HG02884 (cell line): ENCODE measurements around the gene POU2AF1.

Experiments used
- ATAC-seq: cut with Tn5 transposase; IDR thresholded peaks from one replicate; pipeline ENCODE4 v1.9.1; 2021; ENCODE audit warnings: mild to moderate bottlenecking, moderate library complexity; ENCODE audit not compliant: unreplicated experiment

Gene POU2AF1

GRCh38 chr11:111378861-111379601, at the start of gene POU2AF1:
Gene POU2AF1 (minus strand): TSS chr11:111379275. CDS start chr11:111379177, 98 bp downstream.
- peak; percentile 41 for ATAC-seq

- no peak for ATAC-seq
These were observed 49.2 kb upstream of the POU2AF1 start for GRCh38 chr11:111428113-111428876.

GRCh38 chr11:111427471-111427912, 48.4 kb upstream of the POU2AF1 start:
- ATAC-seq: no peak

GRCh38 chr11:111426617-111427016, 47.5 kb upstream of the POU2AF1 start:
- no peak for ATAC-seq

GRCh38 chr11:111423250-111423615, 44.2 kb upstream of the POU2AF1 start:
- no peak for ATAC-seq

- peak; percentile 75 for ATAC-seq
These were observed 43.6 kb upstream of the POU2AF1 start for GRCh38 chr11:111422494-111423249.

GRCh38 chr11:111421251-111421650, 42.2 kb upstream of the POU2AF1 start:
- no peak for ATAC-seq

- no peak for ATAC-seq
These were observed 40.7 kb upstream of the POU2AF1 start for GRCh38 chr11:111419641-111420327.

GRCh38 chr11:111419181-111419580, 40.1 kb upstream of the POU2AF1 start:
- no peak for ATAC-seq

GRCh38 chr11:111418436-111418787, 39.3 kb upstream of the POU2AF1 start:
- ATAC-seq: no peak

GRCh38 chr11:111417766-111418435, 38.8 kb upstream of the POU2AF1 start:
- no peak for ATAC-seq

GRCh38 chr11:111417011-111417765, 38.1 kb upstream of the POU2AF1 start:
- peak; percentile 48 for ATAC-seq

- ATAC-seq: peak; percentile 0
These were observed 37.3 kb upstream of the POU2AF1 start for GRCh38 chr11:111416231-111416960.

- ATAC-seq: no peak
These were observed 35.9 kb upstream of the POU2AF1 start for GRCh38 chr11:111414936-111415335.

GRCh38 chr11:111414267-111414931, 35.3 kb upstream of the POU2AF1 start:
- ATAC-seq: peak; percentile 31

GRCh38 chr11:111413849-111414248, 34.8 kb upstream of the POU2AF1 start:
- no peak for ATAC-seq

- no peak for ATAC-seq
These were observed 33.2 kb upstream of the POU2AF1 start for GRCh38 chr11:111412293-111412692.

GRCh38 chr11:111411456-111411855, 32.4 kb upstream of the POU2AF1 start:
- ATAC-seq: no peak
